ENCODE data around the gene ROGDI.

The ROGDI gene

DNA sequence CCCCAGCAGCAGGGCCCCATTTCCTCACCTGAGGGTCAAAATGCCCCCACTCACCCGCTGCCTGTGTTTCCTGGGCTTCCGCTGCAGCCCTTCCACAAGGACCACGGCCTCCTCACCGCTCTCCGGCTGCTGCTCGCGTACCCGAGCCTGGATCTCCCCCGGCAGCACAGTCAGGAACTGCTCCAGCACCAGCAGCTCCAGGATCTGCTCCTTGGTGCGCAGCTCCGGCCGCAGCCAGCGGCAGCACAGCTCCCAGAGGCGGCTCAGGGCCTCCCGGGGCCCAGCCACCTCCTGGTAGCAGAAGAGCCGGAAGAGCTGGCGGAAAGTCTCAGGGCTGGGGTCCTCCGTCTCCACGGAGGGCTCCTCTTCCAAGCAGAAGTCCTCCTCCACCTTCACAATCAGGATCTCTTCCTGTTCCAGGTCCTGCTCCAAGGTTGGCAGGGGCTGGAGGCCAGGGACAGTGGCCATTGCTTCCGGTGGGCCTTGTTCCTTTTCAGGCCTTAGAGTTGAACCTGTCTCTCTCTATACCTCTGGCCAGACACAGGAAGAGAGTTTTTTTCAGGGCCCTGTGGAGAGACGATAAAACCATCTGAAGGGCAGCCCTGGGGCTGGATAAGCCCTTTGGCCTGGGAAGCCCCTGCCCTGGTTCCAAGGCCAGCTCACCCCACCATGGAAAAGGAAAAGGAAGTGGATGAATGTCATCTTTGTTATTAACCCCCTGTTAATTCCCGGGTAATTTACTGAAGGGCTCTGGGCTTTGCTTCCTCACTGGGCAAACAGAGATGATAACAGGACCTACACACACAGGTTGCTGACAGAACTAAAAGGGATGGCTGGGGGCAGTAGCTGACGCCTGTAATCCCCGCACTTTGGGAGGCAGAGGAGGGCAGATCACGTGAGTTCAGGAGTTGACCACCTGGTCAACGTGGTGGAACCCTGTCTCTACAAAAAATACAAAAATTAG, 36.6 kb downstream of the ROGDI start:
- H4K91ac ChIP-seq (ENCODE audit: low read depth, low read length), result no peak overlapping the region
- H3K79me1 ChIP-seq (ENCODE audit: low read length), result peaks cover 9% of the 10 kb centered on the region
- peaks cover 7% of the 10 kb centered on the region for H3K79me2 ChIP-seq (ENCODE audit: control insufficient read depth, insufficient read depth, low read length, poor library complexity)
- peaks cover 9 to 14% of the 10 kb centered on the region in 2 experiments for H3K4me1 ChIP-seq (ENCODE audit: control insufficient read depth in 1 of 2, insufficient read depth in 2 of 2, low read length in 2 of 2)
- no peak overlapping the region for H3K23ac ChIP-seq (ENCODE audit: low read length)
- peaks cover 2% of the 10 kb centered on the region for H3K9me3 ChIP-seq (ENCODE audit: insufficient read depth, low read depth, low read length)
- no CpG with 5 or more reads among the region's 26 CpGs for WGBS (ENCODE audit: extremely low coverage, insufficient coverage, insufficient read length)
- H2BK5ac ChIP-seq (ENCODE audit: low read depth, low read length, poor library complexity), result no peak overlapping the region
- H3K14ac ChIP-seq (ENCODE audit: low read length), result no peak overlapping the region
- H3K18ac ChIP-seq (ENCODE audit: low read length), result peak overlapping the region; percentile 1
- no peak overlapping the region for H2AK5ac ChIP-seq (ENCODE audit: low read length)
- H3K9ac ChIP-seq (ENCODE audit: low read length), result no peak overlapping the region
- H2AFZ ChIP-seq (ENCODE audit: insufficient read depth, low read length, poor library complexity), result no peak overlapping the region
- H3K27ac ChIP-seq (ENCODE audit: low read depth, low read length), result no peak overlapping the region
- no peak overlapping the region for H4K12ac ChIP-seq (ENCODE audit: low read depth, low read length)
- peaks cover 35 to 40% of the 10 kb centered on the region in 2 experiments for H3K36me3 ChIP-seq (ENCODE audit: control insufficient read depth in 1 of 2, insufficient read depth in 2 of 2, low read length in 2 of 2)
- no peak overlapping the region for H3K4me3 ChIP-seq (ENCODE audit: low read depth, low read length)
- H4K8ac ChIP-seq (ENCODE audit: low read depth, low read length), result no peak overlapping the region
- no peak overlapping the region for H2BK12ac ChIP-seq (ENCODE audit: low read length)
- H3K27me3 ChIP-seq (ENCODE audit: insufficient read depth, low read length), result no peaks in the 10 kb centered on the region
- no peak overlapping the region for H2BK120ac ChIP-seq (ENCODE audit: insufficient read depth, low read length, poor library complexity)
- peak overlapping the region; percentile 75 for H3K4ac ChIP-seq (ENCODE audit: low read depth, low read length)
- DNase-seq, result no peak
- peak overlapping the region; percentile 73 for H3K4me2 ChIP-seq (ENCODE audit: low read length)

DNA sequence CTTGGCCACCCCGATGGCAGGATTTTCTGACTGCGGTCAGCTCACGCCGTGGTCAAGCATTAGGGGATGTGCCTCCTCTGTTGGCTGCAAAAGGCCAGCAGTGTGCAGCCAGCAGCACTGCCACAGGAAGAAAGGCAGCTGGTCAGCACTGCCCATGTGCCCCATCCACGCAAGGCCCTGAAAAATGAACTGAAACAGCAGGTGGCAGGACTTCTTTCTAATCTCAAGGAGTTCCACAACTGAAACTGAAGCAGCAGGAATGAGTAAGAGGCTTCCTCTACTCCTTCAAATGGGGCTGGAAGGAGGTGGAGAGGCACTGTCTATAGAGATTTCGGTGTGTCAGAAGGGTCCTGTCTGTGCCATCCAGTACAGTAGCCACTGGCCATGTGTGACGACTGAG, 38.6 kb downstream of the ROGDI start:
- no peak overlapping the region for H4K91ac ChIP-seq (ENCODE audit: low read depth, low read length)
- H3K9ac ChIP-seq (ENCODE audit: low read length), result no peak overlapping the region
- peaks cover 50 to 57% of the 10 kb centered on the region in 2 experiments for H3K36me3 ChIP-seq (ENCODE audit: control insufficient read depth in 1 of 2, insufficient read depth in 2 of 2, low read length in 2 of 2)
- H3K4me2 ChIP-seq (ENCODE audit: low read length), result no peak overlapping the region
- peaks cover 6 to 14% of the 10 kb centered on the region in 2 experiments for H3K4me1 ChIP-seq (ENCODE audit: control insufficient read depth in 1 of 2, insufficient read depth in 2 of 2, low read length in 2 of 2)
- H3K18ac ChIP-seq (ENCODE audit: low read length), result peak overlapping the region; percentile 3
- H3K4ac ChIP-seq (ENCODE audit: low read depth, low read length), result no peak overlapping the region
- no peak overlapping the region for H3K4me3 ChIP-seq (ENCODE audit: low read depth, low read length)
- peaks cover 2% of the 10 kb centered on the region for H3K9me3 ChIP-seq (ENCODE audit: insufficient read depth, low read depth, low read length)
- H3K27ac ChIP-seq (ENCODE audit: low read depth, low read length), result no peak overlapping the region
- peaks cover 6% of the 10 kb centered on the region for H3K79me1 ChIP-seq (ENCODE audit: low read length)
- H2BK5ac ChIP-seq (ENCODE audit: low read depth, low read length, poor library complexity), result no peak overlapping the region
- H2AFZ ChIP-seq (ENCODE audit: insufficient read depth, low read length, poor library complexity), result no peak overlapping the region
- peaks cover 5% of the 10 kb centered on the region for H3K79me2 ChIP-seq (ENCODE audit: control insufficient read depth, insufficient read depth, low read length, poor library complexity)
- H3K14ac ChIP-seq (ENCODE audit: low read length), result no peak overlapping the region
- H3K23ac ChIP-seq (ENCODE audit: low read length), result no peak overlapping the region
- no peak overlapping the region for H2AK5ac ChIP-seq (ENCODE audit: low read length)
- no peak overlapping the region for H2BK120ac ChIP-seq (ENCODE audit: insufficient read depth, low read length, poor library complexity)
- no peak overlapping the region for H2BK12ac ChIP-seq (ENCODE audit: low read length)
- no peak overlapping the region for H4K12ac ChIP-seq (ENCODE audit: low read depth, low read length)
- no peak for DNase-seq
- no peaks in the 10 kb centered on the region for H3K27me3 ChIP-seq (ENCODE audit: insufficient read depth, low read length)
- no CpG with 5 or more reads among the region's 7 CpGs for WGBS (ENCODE audit: extremely low coverage, insufficient coverage, insufficient read length)
- H4K8ac ChIP-seq (ENCODE audit: low read depth, low read length), result no peak overlapping the region

- Histone ChIP-seq H2BK120ac (ENCODE audit: insufficient read depth, low read length, poor library complexity) (no peak overlapping the region), H2AFZ (ENCODE audit: insufficient read depth, low read length, poor library complexity) (no peak overlapping the region), H3K36me3 (ENCODE audit: control insufficient read depth in 1 of 2, insufficient read depth in 2 of 2, low read length in 2 of 2) (peaks cover 61 to 65% of the 10 kb centered on the region in 2 experiments), H4K12ac (ENCODE audit: low read depth, low read length) (no peak overlapping the region), H2BK5ac (ENCODE audit: low read depth, low read length, poor library complexity) (no peak overlapping the region), H3K18ac (ENCODE audit: low read length) (no peak overlapping the region), H4K8ac (ENCODE audit: low read depth, low read length) (no peak overlapping the region), H3K4me3 (ENCODE audit: low read depth, low read length) (no peak overlapping the region), H3K27ac (ENCODE audit: low read depth, low read length) (no peak overlapping the region), H3K9me3 (ENCODE audit: insufficient read depth, low read depth, low read length) (peaks cover under 1% of the 10 kb centered on the region), H2AK5ac (ENCODE audit: low read length) (no peak overlapping the region), H3K4me1 (ENCODE audit: control insufficient read depth in 1 of 2, insufficient read depth in 2 of 2, low read length in 2 of 2) (peaks cover 3 to 10% of the 10 kb centered on the region in 2 experiments), H3K4ac (ENCODE audit: low read depth, low read length) (no peak overlapping the region), H3K14ac (ENCODE audit: low read length) (no peak overlapping the region), H3K79me1 (ENCODE audit: low read length) (peaks cover 3% of the 10 kb centered on the region), H3K27me3 (ENCODE audit: insufficient read depth, low read length) (no peaks in the 10 kb centered on the region), H3K79me2 (ENCODE audit: control insufficient read depth, insufficient read depth, low read length, poor library complexity) (peaks cover 5% of the 10 kb centered on the region), H3K4me2 (ENCODE audit: low read length) (no peak overlapping the region), H2BK12ac (ENCODE audit: low read length) (no peak overlapping the region), H4K91ac (ENCODE audit: low read depth, low read length) (no peak overlapping the region), H3K9ac (ENCODE audit: low read length) (no peak overlapping the region), H3K23ac (ENCODE audit: low read length) (no peak overlapping the region)
- no peak for DNase-seq
- no CpG with 5 or more reads among the region's 9 CpGs for WGBS (ENCODE audit: extremely low coverage, insufficient coverage, insufficient read length)
Measured at GRCh38 chr16:4762205-4762604, 40.2 kb downstream of the ROGDI start.

GRCh38 chr16:4760221-4760910, 42.1 kb downstream of the ROGDI start:
- DNase-seq, result peak in 1 of 2 donors; percentile 31
- H4K91ac ChIP-seq (ENCODE audit: low read depth, low read length), result no peak overlapping the region
- H3K4me1 ChIP-seq (ENCODE audit: control insufficient read depth in 1 of 2, insufficient read depth in 2 of 2, low read length in 2 of 2), result no peaks in the 10 kb centered on the region
- H3K79me1 ChIP-seq (ENCODE audit: low read length), result no peaks in the 10 kb centered on the region
- no peak overlapping the region for H3K4me2 ChIP-seq (ENCODE audit: low read length)
- H3K18ac ChIP-seq (ENCODE audit: low read length), result no peak overlapping the region
- no peak overlapping the region for H3K4me3 ChIP-seq (ENCODE audit: low read depth, low read length)
- no peak overlapping the region for H2BK120ac ChIP-seq (ENCODE audit: insufficient read depth, low read length, poor library complexity)
- H3K79me2 ChIP-seq (ENCODE audit: control insufficient read depth, insufficient read depth, low read length, poor library complexity), result no peaks in the 10 kb centered on the region
- H3K23ac ChIP-seq (ENCODE audit: low read length), result no peak overlapping the region
- H3K9me3 ChIP-seq (ENCODE audit: insufficient read depth, low read depth, low read length), result peaks cover 2% of the 10 kb centered on the region
- no peak overlapping the region for H2BK12ac ChIP-seq (ENCODE audit: low read length)
- H2BK5ac ChIP-seq (ENCODE audit: low read depth, low read length, poor library complexity), result no peak overlapping the region
- H4K12ac ChIP-seq (ENCODE audit: low read depth, low read length), result no peak overlapping the region
- WGBS (ENCODE audit: extremely low coverage, insufficient coverage, insufficient read length), result no CpG with 5 or more reads among the region's 23 CpGs
- no peak overlapping the region for H2AK5ac ChIP-seq (ENCODE audit: low read length)
- H3K27ac ChIP-seq (ENCODE audit: low read depth, low read length), result no peak overlapping the region
- no peak overlapping the region for H2AFZ ChIP-seq (ENCODE audit: insufficient read depth, low read length, poor library complexity)
- no peaks in the 10 kb centered on the region for H3K27me3 ChIP-seq (ENCODE audit: insufficient read depth, low read length)
- H3K4ac ChIP-seq (ENCODE audit: low read depth, low read length), result no peak overlapping the region
- H3K14ac ChIP-seq (ENCODE audit: low read length), result no peak overlapping the region
- peaks cover 62 to 73% of the 10 kb centered on the region in 2 experiments for H3K36me3 ChIP-seq (ENCODE audit: control insufficient read depth in 1 of 2, insufficient read depth in 2 of 2, low read length in 2 of 2)
- no peak overlapping the region for H4K8ac ChIP-seq (ENCODE audit: low read depth, low read length)
- H3K9ac ChIP-seq (ENCODE audit: low read length), result no peak overlapping the region

All from trophoblast cell (in vitro differentiated cells and primary cell).